Vagina (tissue), 2 donors: Measurements from ENCODE around the gene SCARF2. TPM values are rescaled to one million over a fixed set of nuclear protein-coding genes. Genes with fewer than 3 reads are reported as not detected.

Experiments used
- DNase-seq, 2 donors: peaks; one replicate each; pipeline ENCODE4 v3.0.0-alpha.2; 2017; ENCODE audit errors: extremely low spot score in 2 of 2
- H3K27ac ChIP-seq: fragments of 200-600 bp; sonication (generic); one replicate; pipeline ENCODE4 v1.5.1; 2019
- H3K27me3 ChIP-seq: fragments of 200-600 bp; sonication (generic); one replicate; pipeline ENCODE4 v1.5.1; 2019
- H3K36me3 ChIP-seq, 2 donors: fragments of 200-600 bp; sonication (generic); one replicate each; pipeline ENCODE4 v1.5.1; 2017 to 2019
- H3K4me1 ChIP-seq: fragments of 200-600 bp; sonication (generic); one replicate; pipeline ENCODE4 v1.5.1; 2019
- H3K4me3 ChIP-seq, 2 donors: fragments of 200-600 bp; sonication (generic); 1 replicate in 1 of 2; 2 replicates in 1 of 2; pipeline ENCODE4 v1.5.1; 2016 to 2019
- H3K9me3 ChIP-seq: fragments of 200-600 bp; sonication (generic); one replicate; pipeline ENCODE4 v1.5.1; 2019
- CTCF ChIP-seq, 3 experiments: fragments of 450-650 bp in 2 of 3; fragments of 200-600 bp in 1 of 3; sonication (generic) in 1 of 3; IDR thresholded peaks; one replicate each; pipeline ENCODE4 v1.5.1; 2017 to 2019; ENCODE audit warnings: antibody characterized with exemption in 3 of 3, mild to moderate bottlenecking in 2 of 3, moderate library complexity in 2 of 3
- POLR2A ChIP-seq, 2 donors: fragments of 450-650 bp; IDR thresholded peaks; one replicate each; pipeline ENCODE4 v1.6.1; 2017; ENCODE audit warnings: antibody characterized with exemption in 2 of 2, mild to moderate bottlenecking in 2 of 2, moderate library complexity in 2 of 2
- POLR2AphosphoS5 ChIP-seq, 2 donors: sonication (generic); formaldehyde crosslinking; IDR thresholded peaks; one replicate each; pipeline ENCODE4 v1.9.0; 2017; ENCODE audit warnings: antibody characterized with exemption in 2 of 2, mild to moderate bottlenecking in 2 of 2, low read depth in 1 of 2; ENCODE audit not compliant: insufficient read depth in 1 of 2
- intact Hi-C: fragments of 100-400 bp; cut with DNase I; formaldehyde crosslinking; loops from one replicate; pipeline ENCODE4 v1.15.1; 2023
- total RNA-seq: library from RNA; depleted of rRNA; stranded (reverse); fragments of >200 nt; gene quantifications from one replicate; pipeline ENCODE4 v1.2.3, GENCODE V29; 2016

The SCARF2 gene
- total RNA-seq, 1 donor from 2014 or later: 32.2 TPM

DNA sequence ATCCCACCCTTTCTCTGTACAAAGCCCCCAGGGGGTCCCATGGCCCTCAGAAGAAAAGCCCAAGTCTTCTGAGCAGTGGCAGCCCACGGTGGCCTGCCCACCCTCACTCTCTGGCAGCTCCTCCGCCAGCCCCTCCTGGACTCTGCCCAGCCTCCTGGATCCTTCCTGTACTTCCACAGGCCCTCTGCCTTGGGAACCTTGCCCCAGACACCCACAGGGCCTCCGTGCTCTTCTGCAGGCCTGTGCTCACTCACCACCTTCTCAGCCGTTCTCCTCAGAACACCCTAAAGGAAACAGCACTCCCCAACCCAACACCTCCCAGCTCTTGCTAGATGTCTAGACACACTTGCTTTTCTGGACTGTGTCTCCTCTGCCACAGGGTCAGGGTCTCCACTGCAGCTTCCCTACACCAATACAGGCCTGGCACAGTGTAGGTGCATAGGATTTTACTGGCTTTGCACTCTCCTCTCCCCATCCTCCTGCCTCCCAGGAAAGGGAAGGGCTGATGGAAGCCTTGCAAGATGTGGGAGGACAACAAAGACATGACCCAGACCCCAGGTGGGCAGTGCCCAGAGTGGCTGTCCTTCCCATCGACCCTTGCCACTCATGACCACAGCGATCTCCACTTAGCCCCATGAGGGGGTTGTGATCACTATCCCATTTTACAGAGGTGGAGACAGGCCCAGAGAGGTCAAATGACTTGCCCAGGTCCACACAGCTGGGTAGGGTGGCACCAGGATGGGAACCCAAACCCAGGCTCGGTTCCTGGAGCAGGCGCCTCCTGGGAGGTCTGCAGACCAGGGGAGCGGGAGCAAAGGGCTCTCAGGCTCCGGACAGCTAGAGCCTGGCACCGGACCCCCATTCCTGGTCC lies 2.0 kb downstream of the SCARF2 start:
- H3K9me3 ChIP-seq: no peaks in the 10 kb centered on the region
- intact Hi-C loops: no loop called here
- H3K27me3 ChIP-seq: no peaks in the 10 kb centered on the region
- peak overlapping the region; percentile 85 for H3K27ac ChIP-seq
- no peak for DNase-seq
- peak overlapping the region; percentile 54 to 60 for H3K4me3 ChIP-seq
- H3K4me1 ChIP-seq: peaks cover 51% of the 10 kb centered on the region
- TF ChIP-seq POLR2AphosphoS5 (IDR thresholded peaks at IDR 0.05; ENCODE audit: insufficient read depth in 1 of 2, low read depth in 1 of 2) (no peak), POLR2A (IDR thresholded peaks at IDR 0.05) (no peak), CTCF (IDR thresholded peaks at IDR 0.05) (no peak)
- H3K36me3 ChIP-seq: no peaks in the 10 kb centered on the region

- no peaks in the 10 kb centered on the region for H3K27me3 ChIP-seq
- no peak for TF ChIP-seq POLR2A (IDR thresholded peaks at IDR 0.05)
- no peak for TF ChIP-seq POLR2AphosphoS5 (IDR thresholded peaks at IDR 0.05; ENCODE audit: insufficient read depth in 1 of 2, low read depth in 1 of 2)
- no peak for TF ChIP-seq CTCF (IDR thresholded peaks at IDR 0.05)
- peak overlapping the region; percentile 0 for H3K27ac ChIP-seq
- H3K4me3 ChIP-seq: no peak overlapping the region
- no peak for DNase-seq
- H3K36me3 ChIP-seq: no peaks in the 10 kb centered on the region
- intact Hi-C loops: no loop called here
- H3K9me3 ChIP-seq: no peaks in the 10 kb centered on the region
- H3K4me1 ChIP-seq: peaks cover 60% of the 10 kb centered on the region
Measured at GRCh38 chr22:20434773-20435172, 2.9 kb downstream of the SCARF2 start.

DNA sequence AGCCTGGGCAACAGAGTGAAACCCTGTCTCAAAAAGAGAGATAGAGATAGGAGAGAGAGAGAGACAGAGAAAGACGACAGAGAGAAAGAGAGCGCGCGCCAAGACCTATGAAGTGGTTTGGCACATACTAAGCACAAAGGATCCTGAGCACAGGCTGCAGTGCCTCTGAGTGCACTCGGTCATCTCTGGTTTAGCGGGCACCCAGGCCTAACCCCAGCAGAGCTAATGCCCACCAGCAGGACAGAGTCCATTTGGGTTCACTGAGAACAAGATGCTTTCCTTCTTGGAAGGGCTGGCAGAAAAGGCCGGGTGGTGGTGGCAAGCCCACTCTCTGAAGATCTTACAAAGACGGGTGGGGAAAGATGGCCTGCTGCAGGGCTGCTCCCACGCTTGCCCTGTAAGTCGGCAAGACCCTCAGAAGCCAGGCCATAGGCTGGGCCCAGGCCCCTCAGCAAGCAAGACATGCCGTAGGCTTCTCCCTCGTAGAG lies 3.3 kb downstream of the SCARF2 start:
- peaks cover 64% of the 10 kb centered on the region for H3K4me1 ChIP-seq
- no peak for DNase-seq
- H3K36me3 ChIP-seq: no peaks in the 10 kb centered on the region
- H3K9me3 ChIP-seq: no peaks in the 10 kb centered on the region
- H3K4me3 ChIP-seq: no peak overlapping the region
- H3K27ac ChIP-seq: no peak overlapping the region
- no peak for TF ChIP-seq CTCF (IDR thresholded peaks at IDR 0.05)
- TF ChIP-seq POLR2AphosphoS5 (IDR thresholded peaks at IDR 0.05; ENCODE audit: insufficient read depth in 1 of 2, low read depth in 1 of 2): no peak
- no peak for TF ChIP-seq POLR2A (IDR thresholded peaks at IDR 0.05)
- no peaks in the 10 kb centered on the region for H3K27me3 ChIP-seq
- intact Hi-C loops: no loop called here

- Histone ChIP-seq H3K4me1 (peaks cover 62% of the 10 kb centered on the region), H3K27ac (no peak overlapping the region)
Measured at GRCh38 chr22:20433686-20434241, 3.9 kb downstream of the SCARF2 start.

More at GRCh38 chr22:20433686-20434241, 3.9 kb downstream of the SCARF2 start:
- H3K4me3 ChIP-seq: no peak overlapping the region
- no peaks in the 10 kb centered on the region for H3K9me3 ChIP-seq
- no peak for DNase-seq
- H3K36me3 ChIP-seq: no peaks in the 10 kb centered on the region
- TF ChIP-seq POLR2AphosphoS5 (IDR thresholded peaks at IDR 0.05; ENCODE audit: insufficient read depth in 1 of 2, low read depth in 1 of 2): no peak
- TF ChIP-seq CTCF (IDR thresholded peaks at IDR 0.05): no peak
- TF ChIP-seq POLR2A (IDR thresholded peaks at IDR 0.05): no peak
- no peaks in the 10 kb centered on the region for H3K27me3 ChIP-seq
- intact Hi-C loops: no loop called here
